ENCODE measurements around the gene TNFSF9. TPM values are rescaled to one million over a fixed set of nuclear protein-coding genes. Genes with fewer than 3 reads are reported as not detected.

The TNFSF9 gene
- total and polyA plus RNA-seq, 2 of the 8 experiments (the other 6 are each of a cell fraction or from before 2014, with no cell fraction given) = 1.7 to 4.4 TPM

DNA sequence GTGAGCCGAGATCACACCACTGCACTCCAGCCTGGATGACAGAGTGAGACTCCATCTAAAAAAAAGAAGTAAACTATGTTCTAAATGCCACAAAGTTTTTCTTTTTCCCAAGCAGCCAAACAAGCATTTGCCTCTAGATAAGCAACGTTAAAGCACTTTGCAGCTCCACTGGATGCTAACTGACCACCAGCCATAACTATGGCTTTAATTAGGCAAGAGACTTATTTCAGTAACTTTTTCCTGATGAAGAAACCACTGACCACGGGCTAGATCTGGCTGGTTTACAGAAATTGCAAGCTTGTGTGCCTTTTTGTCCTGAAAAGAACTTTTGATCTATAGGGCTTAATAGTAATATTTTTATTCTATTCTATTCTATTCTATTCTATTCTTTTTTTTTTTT lies 38.0 kb downstream of the TNFSF9 start:
- Histone ChIP-seq H3K27ac (ENCODE audit: low read depth, low read length) (no peak overlapping the region), H3K4ac (replicated peaks; ENCODE audit: insufficient read length, low read depth, low read length) (no peak overlapping the region), H3K14ac (ENCODE audit: insufficient read length) (no peak overlapping the region), H3K18ac (ENCODE audit: extremely low read depth, low read length) (no peak overlapping the region), H4K20me1 (replicated peaks in 1 of 2; ENCODE audit: control insufficient read depth in 1 of 2, insufficient read depth in 2 of 2, low read length in 2 of 2) (no peaks in the 10 kb centered on the region), H2BK20ac (ENCODE audit: low read length) (no peak overlapping the region), H3K4me1 (replicated peaks in 1 of 4; ENCODE audit: control insufficient read depth in 3 of 4, insufficient read depth in 4 of 4, low read length in 3 of 4) (no peaks in the 10 kb centered on the region; a peak in 1 of 7 replicates), H3K4me3 (ENCODE audit: extremely low read depth in 1 of 4, insufficient read depth in 2 of 4, low read depth in 3 of 4, low read length in 4 of 4) (no peak overlapping the region), H3K56ac (replicated peaks; ENCODE audit: insufficient read length, low read depth, low read length) (no peak overlapping the region), H3K4me2 (ENCODE audit: insufficient read depth in 1 of 2, low read depth in 2 of 2, low read length in 2 of 2) (no peak overlapping the region), H3K9me3 (ENCODE audit: insufficient read depth in 2 of 2, low read depth in 1 of 2, low read length in 1 of 2) (peaks cover 9 to 10% of the 10 kb centered on the region in 2 experiments; a peak in 3 of 4 replicates), H3K9ac (replicated peaks in 1 of 4; ENCODE audit: extremely low read depth in 1 of 4, low read depth in 3 of 4, low read length in 3 of 4) (no peak overlapping the region), H4K8ac (ENCODE audit: extremely low read depth, insufficient read depth, low read length) (no peak overlapping the region), H3K27me3 (replicated peaks in 1 of 4; ENCODE audit: control insufficient read depth in 3 of 4, extremely low read depth in 1 of 4, insufficient read depth in 3 of 4, low read length in 3 of 4) (no peaks in the 10 kb centered on the region), H2BK12ac (ENCODE audit: low read depth, low read length) (no peak overlapping the region), H2BK5ac (ENCODE audit: low read depth, low read length) (no peak overlapping the region), H4K91ac (replicated peaks; ENCODE audit: insufficient read length, low read length) (no peak overlapping the region), H4K5ac (ENCODE audit: insufficient read length, low read depth, low read length) (no peak overlapping the region), H2AFZ (ENCODE audit: low read length) (no peak overlapping the region), H3K79me2 (ENCODE audit: control insufficient read depth in 1 of 2, insufficient read depth in 2 of 2, low read length in 2 of 2) (no peaks in the 10 kb centered on the region), H2BK120ac (replicated peaks; ENCODE audit: low read depth, low read length) (no peak overlapping the region), H3K23me2 (ENCODE audit: low read depth, low read length) (no peaks in the 10 kb centered on the region), H3K36me3 (ENCODE audit: control insufficient read depth in 2 of 4, insufficient read depth in 4 of 4, low read length in 3 of 4) (no peaks in the 10 kb centered on the region; a peak in 1 of 8 replicates), H3K79me1 (ENCODE audit: low read depth, low read length) (no peaks in the 10 kb centered on the region), H3K23ac (ENCODE audit: insufficient read length) (no peak overlapping the region), H2BK15ac (ENCODE audit: low read length) (no peak overlapping the region), H2AK5ac (ENCODE audit: low read depth, low read length) (no peak overlapping the region)
- no peak for TF ChIP-seq HDAC2 (IDR thresholded peaks at IDR 0.05; ENCODE audit: borderline replicate concordance in 1 of 2, low read depth in 2 of 2, low read length in 2 of 2)
- no peak for TF ChIP-seq CEBPB (IDR thresholded peaks at IDR 0.05; ENCODE audit: low read depth, low read length)
- no peak for TF ChIP-seq GABPA (IDR thresholded peaks at IDR 0.05; ENCODE audit: borderline replicate concordance, insufficient read depth, low read length)
- 78% methylated on average over 3 of the region's 3 CpGs; no CpG with 5 or more reads in 1 of the 2 experiments for WGBS, 2 experiments (ENCODE audit: extremely low coverage in 1 of 2, insufficient coverage in 1 of 2, insufficient read length in 1 of 2, insufficient replicate concordance in 2 of 2, low coverage in 1 of 2, low lambda C conversion rate in 2 of 2, missing lambda C conversion rate in 1 of 2)
- ChIA-PET POLR2A (ENCODE audit: partially characterized antibody) (interaction anchor here (1.1 kb wide), 1 partner anchor 18 kb away, joined by 3 read pairs; no protein-coding TSS in a partner anchor), CTCF (ENCODE audit: partially characterized antibody) (interaction anchor here (1.4 to 2.2 kb wide), 2 partner anchors 11 to 18 kb away, joined by 3 to 11 read pairs; no protein-coding TSS in a partner anchor)
- FAIRE-seq (no peak), DNase-seq (ENCODE audit: low read depth in 1 of 2, low spot score in 2 of 2) (no peak)

Data from H1 (cell line).